HepG2 (cell line): Measurements from ENCODE around the gene CSHL1. TPM values are rescaled to one million over a fixed set of nuclear protein-coding genes. Genes with fewer than 3 reads are reported as not detected.

ENCODE experiments used
- ATAC-seq: fragments of 200-7000 bp; cut with Tn5 transposase; 3 replicates; pipeline ENCODE4 v1.9.1; 2020; ENCODE audit warnings: mild to moderate bottlenecking, moderate library complexity
- BruUV-seq: library from RNA; stranded (reverse); fragments of 400-500 nt; replicated peaks from 2 replicates; lab custom pipeline; 2021; lab: Mats Ljungman, UMichigan
- CTCF ChIA-PET: fragments of 300-600 bp; formaldehyde crosslinking; extraction: SDS; loops from one replicate; lab custom pipeline; 2021; ENCODE audit warnings: low total read pairs, inconsistent platforms, low intra/inter-chr PET ratio; lab: Yijun Ruan, JAX
- POLR2A ChIA-PET: fragments of 350-600 bp; sonication (Branson Sonifier 250); formaldehyde crosslinking; loops from one replicate; lab custom pipeline; 2020; ENCODE audit warnings: antibody characterized with exemption, inconsistent platforms; lab: Yijun Ruan, JAX
- DNase-seq: peaks from one replicate; pipeline ENCODE4 v3.0.0-alpha.2; 2015; ENCODE audit warnings: low spot score
- FAIRE-seq: peaks from 3 replicates; lab custom pipeline; 2011; peaks lifted over from hg19 to GRCh38; lab: Jason Lieb, UNC
- H2AFZ ChIP-seq: one replicate; pipeline ENCODE4 v1.6.1; 2011; ENCODE audit warnings: low read length, inconsistent platforms
- H3K27ac ChIP-seq: fragments of 300-600 bp; 3 replicates; pipeline ENCODE4 v1.8.0; 2011; ENCODE audit warnings: mixed run types, mild to moderate bottlenecking, mixed read lengths, low read length, inconsistent platforms; ENCODE audit not compliant: insufficient read depth; ENCODE audit errors: extremely low read length
- H3K27me3 ChIP-seq, 2 experiments: fragments of 200-600 bp in 1 of 2; 2 replicates in 1 of 2; 3 replicates in 1 of 2; pipeline versions ENCODE4 v1.6.0 to v1.8.0; 2011; ENCODE audit warnings: low read length in 2 of 2, mild to moderate bottlenecking in 2 of 2, moderate library complexity in 2 of 2, inconsistent platforms in 1 of 2; ENCODE audit not compliant: insufficient read depth in 2 of 2, control insufficient read depth in 1 of 2
- H3K36me3 ChIP-seq, 2 experiments: fragments of 200-600 bp in 1 of 2; replicated peaks in 1 of 2; 2 replicates in 1 of 2; 3 replicates in 1 of 2; pipeline versions ENCODE4 v1.5.1 to v1.8.0; 2011; ENCODE audit warnings: low read length in 2 of 2, inconsistent platforms in 1 of 2; ENCODE audit not compliant: insufficient read depth in 2 of 2, control insufficient read depth in 1 of 2
- H3K4me1 ChIP-seq: 2 replicates; pipeline ENCODE4 v1.5.1; 2012; ENCODE audit warnings: low read length, inconsistent platforms; ENCODE audit not compliant: insufficient read depth
- H3K4me2 ChIP-seq: 2 replicates; pipeline ENCODE4 v1.6.0; 2011; ENCODE audit warnings: low read depth, low read length, inconsistent platforms
- H3K4me3 ChIP-seq, 3 experiments: fragments of 200-600 bp in 1 of 3; sonication (generic), shearing (Covaris generic) in 1 of 3; replicated peaks in 1 of 3; 2 replicates each; pipeline ENCODE4 v1.5.1; 2011 to 2016; ENCODE audit warnings: low read length in 3 of 3, inconsistent platforms in 2 of 3, low read depth in 2 of 3, mild to moderate bottlenecking in 2 of 3, control low read depth in 1 of 3, mixed read lengths in 1 of 3; ENCODE audit not compliant: insufficient read depth in 1 of 3
- H3K79me2 ChIP-seq: one replicate; pipeline ENCODE4 v1.6.1; 2011; ENCODE audit warnings: low read length, inconsistent platforms; ENCODE audit not compliant: insufficient read depth
- H3K9ac ChIP-seq: 2 replicates; pipeline ENCODE4 v1.6.0; 2011; ENCODE audit warnings: mild to moderate bottlenecking, low read depth, low read length, inconsistent platforms; ENCODE audit not compliant: insufficient read depth
- H3K9me3 ChIP-seq: 2 replicates; pipeline ENCODE4 v1.5.1; 2012; ENCODE audit warnings: mild to moderate bottlenecking, low read length
- H4K20me1 ChIP-seq: 2 replicates; pipeline ENCODE4 v1.6.0; 2011; ENCODE audit warnings: inconsistent platforms, mild to moderate bottlenecking, low read length, moderate library complexity; ENCODE audit not compliant: insufficient read depth
- AKAP8 ChIP-seq: sonication (generic); formaldehyde crosslinking; IDR thresholded peaks from 2 replicates; pipeline ENCODE4 v1.5.1; 2020; ENCODE audit warnings: mild to moderate bottlenecking, missing genetic modification reagents
- FOSL2 ChIP-seq: sonication (generic); formaldehyde crosslinking; IDR thresholded peaks from 2 replicates; pipeline ENCODE4 v1.4.0; 2020; ENCODE audit warnings: missing genetic modification reagents
- HES4 ChIP-seq: sonication (generic); formaldehyde crosslinking; IDR thresholded peaks from 2 replicates; pipeline ENCODE4 v1.9.0; 2021; ENCODE audit warnings: mild to moderate bottlenecking, missing genetic modification reagents, borderline replicate concordance
- HOXA3 ChIP-seq: sonication (generic); formaldehyde crosslinking; IDR thresholded peaks from 2 replicates; pipeline ENCODE4 v1.5.0; 2020; ENCODE audit warnings: missing genetic modification reagents
- JUNB ChIP-seq: sonication (generic); formaldehyde crosslinking; IDR thresholded peaks from 2 replicates; pipeline ENCODE4 v1.8.0; 2022; ENCODE audit warnings: missing genetic modification reagents, mild to moderate bottlenecking, borderline replicate concordance
- RAD21 ChIP-seq: fragments of 450-650 bp; formaldehyde crosslinking; IDR thresholded peaks from 2 replicates; pipeline ENCODE4 v1.5.0; 2020; ENCODE audit warnings: mild to moderate bottlenecking
- SALL1 ChIP-seq: sonication (generic); formaldehyde crosslinking; IDR thresholded peaks from 2 replicates; pipeline ENCODE4 v1.8.0; 2022; ENCODE audit warnings: mild to moderate bottlenecking, missing genetic modification reagents
- STAG1 ChIP-seq: sonication (generic); formaldehyde crosslinking; IDR thresholded peaks from 2 replicates; pipeline ENCODE4 v1.4.0; 2020; ENCODE audit warnings: missing genetic modification reagents
- XRCC5 ChIP-seq: fragments of 200-400 bp; formaldehyde crosslinking; optimal IDR thresholded peaks from 2 replicates; pipeline ENCODE3; 2017; ENCODE audit warnings: mild to moderate bottlenecking, low read length
- ZFP37 ChIP-seq: sonication (generic); formaldehyde crosslinking; IDR thresholded peaks from 2 replicates; pipeline ENCODE4 v1.4.0; 2020; ENCODE audit warnings: missing genetic modification reagents, borderline replicate concordance
- ZNF263 ChIP-seq: sonication (generic); formaldehyde crosslinking; IDR thresholded peaks from 2 replicates; pipeline ENCODE4 v1.4.0; 2020; ENCODE audit warnings: missing genetic modification reagents
- ZNF709 ChIP-seq: sonication (generic); formaldehyde crosslinking; IDR thresholded peaks from 2 replicates; pipeline ENCODE4 v1.5.0; 2020; ENCODE audit warnings: mild to moderate bottlenecking, missing genetic modification reagents
- ZNF883 ChIP-seq: sonication (generic); formaldehyde crosslinking; IDR thresholded peaks from 2 replicates; pipeline ENCODE4 v1.5.1; 2020; ENCODE audit warnings: mild to moderate bottlenecking, missing genetic modification reagents; ENCODE audit errors: not compliant biosample characterization
- WGBS: methylation state at CpG from one replicate; pipeline ENCODE4 v1.1.6; 2017; ENCODE audit warnings: low lambda C conversion rate; 5-methylcytosine and 5-hydroxymethylcytosine counted together
- in situ Hi-C: cut with HindIII; loops from 2 replicates; pipeline ENCODE4 v1.10.0; 2017; ENCODE audit warnings: low pct_unique_long_range_greater_than_20kb; ENCODE audit not compliant: extremely low pct_ligation_motif_present
- intact Hi-C: fragments of 100-400 bp; cut with micrococcal nuclease; formaldehyde crosslinking; loops from one replicate; pipeline ENCODE4 v1.10.0; 2022; ENCODE audit not compliant: unreplicated experiment
- polyA plus RNA-seq, 8 experiments: library from polyadenylated mRNA; depleted of rRNA in 3 of 8; stranded (reverse) in 7 of 8; unstranded in 1 of 8; fragments of >200 nt; fragmentation: Illumina TruSeq in 4 of 8; extraction: Trizol in 4 of 8; gene quantifications; 2 replicates each; pipeline versions ENCODE4 v1.2.1 to v1.2.3, GENCODE V29; 2011 to 2016; ENCODE audit warnings: low read depth in 4 of 8, missing spikeins in 1 of 8, mixed read lengths in 1 of 8; ENCODE audit not compliant: insufficient read depth in 1 of 8
- total RNA-seq, 5 experiments: library from RNA; depleted of rRNA; stranded (reverse); fragments of >200 nt; fragmentation: Illumina TruSeq; extraction: Trizol; gene quantifications; 2 replicates each; pipeline ENCODE4 v1.2.3, GENCODE V29; 2016; ENCODE audit warnings: low read depth in 1 of 5
- TF ChIP-seq, protein P1 (sequence below): sonication (generic); formaldehyde crosslinking; IDR thresholded peaks from 2 replicates; pipeline ENCODE4 v1.8.1; 2023; ENCODE audit warnings: mild to moderate bottlenecking, missing genetic modification reagents
- TF ChIP-seq, protein P2 (sequence below): sonication (generic); formaldehyde crosslinking; IDR thresholded peaks from 2 replicates; pipeline ENCODE4 v1.5.0; 2020; ENCODE audit warnings: mild to moderate bottlenecking, missing genetic modification reagents, moderate library complexity
- TF ChIP-seq, protein P3 (sequence below): sonication (generic); formaldehyde crosslinking; IDR thresholded peaks from 2 replicates; pipeline ENCODE4 v1.5.0; 2020; ENCODE audit warnings: mild to moderate bottlenecking, missing genetic modification reagents, borderline replicate concordance

The CSHL1 gene
- total and polyA plus RNA-seq, 2 of the 13 experiments (the other 11 are each of a cell fraction or from before 2014, with no cell fraction given), result not detected

- H2AFZ ChIP-seq, result no peak overlapping the region
- peak; percentile 67 for ATAC-seq
- FAIRE-seq, result peak; percentile 93
- no TSS peak for BruUV-seq
- ChIA-PET CTCF (interaction anchor here (1.4 to 2.2 kb wide), 2 partner anchors 32 to 40 kb away, joined by 6 to 16 read pairs; partner anchors contain the start of genes CSHL1 and GH1), POLR2A (interaction anchor here (1.0 kb wide), 2 partner anchors 10 to 194 kb away, joined by 3 read pairs; no protein-coding TSS in a partner anchor)
- H3K9ac ChIP-seq, result no peak overlapping the region
- H3K36me3 ChIP-seq, result no peaks in the 10 kb centered on the region
- DNase-seq, result peak; percentile 62
- in situ Hi-C loops, result no loop called here
- intact Hi-C loops, result loop anchor here (1.0 to 2.0 kb wide), 2 partner anchors 32 to 39 kb away; partner anchors contain the start of gene GH1
- H3K4me3 ChIP-seq, result no peak overlapping the region
- H3K4me1 ChIP-seq, result peaks cover 18% of the 10 kb centered on the region
- H4K20me1 ChIP-seq, result no peaks in the 10 kb centered on the region
- peaks cover 27 to 59% of the 10 kb centered on the region in 2 experiments; a peak in 4 of 5 replicates for H3K27me3 ChIP-seq
- WGBS, result 18% methylated on average over 12 of the region's 29 CpGs
- H3K79me2 ChIP-seq, result no peaks in the 10 kb centered on the region
- H3K9me3 ChIP-seq, result no peaks in the 10 kb centered on the region
- no peak overlapping the region for H3K4me2 ChIP-seq
- H3K27ac ChIP-seq, result no peak overlapping the region
- TF ChIP-seq HOXA3, result peak; percentile 9; the same call in 1 of the 2 replicates
- TF ChIP-seq ZFP37, result 0 out of 2 replicates have a peak, but pooled peaks have one; percentile 28
- 0 out of 2 replicates have a peak, but pooled peaks have one; percentile 5 for TF ChIP-seq HES4 (CRISPR knock-in tag)
- no peak for TF ChIP-seq AKAP8
- TF ChIP-seq, protein P1, sequence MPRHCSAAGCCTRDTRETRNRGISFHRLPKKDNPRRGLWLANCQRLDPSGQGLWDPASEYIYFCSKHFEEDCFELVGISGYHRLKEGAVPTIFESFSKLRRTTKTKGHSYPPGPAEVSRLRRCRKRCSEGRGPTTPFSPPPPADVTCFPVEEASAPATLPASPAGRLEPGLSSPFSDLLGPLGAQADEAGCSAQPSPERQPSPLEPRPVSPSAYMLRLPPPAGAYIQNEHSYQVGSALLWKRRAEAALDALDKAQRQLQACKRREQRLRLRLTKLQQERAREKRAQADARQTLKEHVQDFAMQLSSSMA, result peak; percentile 46; the same call in 1 of the 2 replicates
- TF ChIP-seq ZNF263 (CRISPR knock-in tag), result 0 out of 2 replicates have a peak, but pooled peaks have one; percentile 29
- peak; percentile 66; the same call in 1 of the 2 replicates for TF ChIP-seq RAD21
- TF ChIP-seq STAG1 (CRISPR knock-in tag), result peak; percentile 71
- TF ChIP-seq SALL1 (CRISPR knock-in tag), result no peak; the same call in 1 of the 2 replicates
- TF ChIP-seq FOSL2, result peak; percentile 24; the same call in 1 of the 2 replicates
- TF ChIP-seq ZNF883 (CRISPR knock-in tag), result peak; percentile 28
- TF ChIP-seq, protein P2, sequence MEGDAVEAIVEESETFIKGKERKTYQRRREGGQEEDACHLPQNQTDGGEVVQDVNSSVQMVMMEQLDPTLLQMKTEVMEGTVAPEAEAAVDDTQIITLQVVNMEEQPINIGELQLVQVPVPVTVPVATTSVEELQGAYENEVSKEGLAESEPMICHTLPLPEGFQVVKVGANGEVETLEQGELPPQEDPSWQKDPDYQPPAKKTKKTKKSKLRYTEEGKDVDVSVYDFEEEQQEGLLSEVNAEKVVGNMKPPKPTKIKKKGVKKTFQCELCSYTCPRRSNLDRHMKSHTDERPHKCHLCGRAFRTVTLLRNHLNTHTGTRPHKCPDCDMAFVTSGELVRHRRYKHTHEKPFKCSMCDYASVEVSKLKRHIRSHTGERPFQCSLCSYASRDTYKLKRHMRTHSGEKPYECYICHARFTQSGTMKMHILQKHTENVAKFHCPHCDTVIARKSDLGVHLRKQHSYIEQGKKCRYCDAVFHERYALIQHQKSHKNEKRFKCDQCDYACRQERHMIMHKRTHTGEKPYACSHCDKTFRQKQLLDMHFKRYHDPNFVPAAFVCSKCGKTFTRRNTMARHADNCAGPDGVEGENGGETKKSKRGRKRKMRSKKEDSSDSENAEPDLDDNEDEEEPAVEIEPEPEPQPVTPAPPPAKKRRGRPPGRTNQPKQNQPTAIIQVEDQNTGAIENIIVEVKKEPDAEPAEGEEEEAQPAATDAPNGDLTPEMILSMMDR, result peak; percentile 83
- TF ChIP-seq XRCC5, result peak; percentile 76
- TF ChIP-seq JUNB (CRISPR knock-in tag), result no peak
- 0 out of 2 replicates have a peak, but pooled peaks have one; percentile 29 for TF ChIP-seq ZNF709 (CRISPR knock-in tag)
- TF ChIP-seq, protein P3, sequence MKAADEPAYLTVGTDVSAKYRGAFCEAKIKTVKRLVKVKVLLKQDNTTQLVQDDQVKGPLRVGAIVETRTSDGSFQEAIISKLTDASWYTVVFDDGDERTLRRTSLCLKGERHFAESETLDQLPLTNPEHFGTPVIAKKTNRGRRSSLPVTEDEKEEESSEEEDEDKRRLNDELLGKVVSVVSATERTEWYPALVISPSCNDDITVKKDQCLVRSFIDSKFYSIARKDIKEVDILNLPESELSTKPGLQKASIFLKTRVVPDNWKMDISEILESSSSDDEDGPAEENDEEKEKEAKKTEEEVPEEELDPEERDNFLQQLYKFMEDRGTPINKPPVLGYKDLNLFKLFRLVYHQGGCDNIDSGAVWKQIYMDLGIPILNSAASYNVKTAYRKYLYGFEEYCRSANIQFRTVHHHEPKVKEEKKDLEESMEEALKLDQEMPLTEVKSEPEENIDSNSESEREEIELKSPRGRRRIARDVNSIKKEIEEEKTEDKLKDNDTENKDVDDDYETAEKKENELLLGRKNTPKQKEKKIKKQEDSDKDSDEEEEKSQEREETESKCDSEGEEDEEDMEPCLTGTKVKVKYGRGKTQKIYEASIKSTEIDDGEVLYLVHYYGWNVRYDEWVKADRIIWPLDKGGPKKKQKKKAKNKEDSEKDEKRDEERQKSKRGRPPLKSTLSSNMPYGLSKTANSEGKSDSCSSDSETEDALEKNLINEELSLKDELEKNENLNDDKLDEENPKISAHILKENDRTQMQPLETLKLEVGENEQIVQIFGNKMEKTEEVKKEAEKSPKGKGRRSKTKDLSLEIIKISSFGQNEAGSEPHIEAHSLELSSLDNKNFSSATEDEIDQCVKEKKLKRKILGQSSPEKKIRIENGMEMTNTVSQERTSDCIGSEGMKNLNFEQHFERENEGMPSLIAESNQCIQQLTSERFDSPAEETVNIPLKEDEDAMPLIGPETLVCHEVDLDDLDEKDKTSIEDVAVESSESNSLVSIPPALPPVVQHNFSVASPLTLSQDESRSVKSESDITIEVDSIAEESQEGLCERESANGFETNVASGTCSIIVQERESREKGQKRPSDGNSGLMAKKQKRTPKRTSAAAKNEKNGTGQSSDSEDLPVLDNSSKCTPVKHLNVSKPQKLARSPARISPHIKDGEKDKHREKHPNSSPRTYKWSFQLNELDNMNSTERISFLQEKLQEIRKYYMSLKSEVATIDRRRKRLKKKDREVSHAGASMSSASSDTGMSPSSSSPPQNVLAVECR (CRISPR knock-in tag), result 0 out of 2 replicates have a peak, but pooled peaks have one; percentile 16
These were observed 40.2 kb upstream of the CSHL1 start for GRCh38 chr17:63950940-63951907.
